ENCODE results near the gene ZNF175. TPM values are rescaled to one million over a fixed set of nuclear protein-coding genes. Genes with fewer than 3 reads are reported as not detected.

The ZNF175 gene
- total and polyA plus RNA-seq, 2 donors (not counting 3 experiments of a cell fraction or from before 2014, with no cell fraction given), result 4.9 to 16.5 TPM

DNA sequence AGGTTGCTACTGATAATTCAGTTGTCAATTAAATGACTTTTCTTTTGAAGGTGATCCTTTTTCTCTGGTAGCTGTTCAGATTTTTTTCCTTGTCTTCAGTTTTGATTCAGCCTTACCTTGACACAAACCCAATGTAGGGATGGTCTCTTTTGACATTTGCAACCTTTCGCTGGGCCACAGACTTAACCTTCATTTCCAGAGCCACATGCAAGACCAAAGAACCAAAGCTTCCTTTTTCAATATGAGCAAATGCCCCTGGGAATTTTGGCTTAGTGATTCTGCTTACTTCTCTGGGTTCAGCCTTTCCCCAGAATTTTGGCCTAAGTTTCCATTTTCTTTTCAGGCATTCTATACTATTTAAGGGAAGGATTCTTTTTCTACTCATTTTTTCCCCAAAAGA, 39.5 kb downstream of the ZNF175 start:
- H3K27me3 ChIP-seq (ENCODE audit: control insufficient read depth in 2 of 2, insufficient read depth in 2 of 2, low read length in 2 of 2), result peaks cover 0 to 1% of the 10 kb centered on the region in 2 experiments
- H4K20me1 ChIP-seq (replicated peaks; ENCODE audit: control insufficient read depth, extremely low read depth, insufficient read depth, low read length), result no peaks in the 10 kb centered on the region
- DNase-seq (ENCODE audit: low read depth, low spot score) (no peak), FAIRE-seq (no peak)
- dilution Hi-C loops (cut with MboI; ENCODE audit: extremely low pct_ligation_motif_present, low sequenced_read_pairs) (no loop called here), intact Hi-C loops (cut with micrococcal nuclease) (no loop called here)
- CTCF ChIA-PET, result interaction anchor here (0.8 to 1.0 kb wide), 2 partner anchors 25 to 27 kb away, joined by 3 read pairs; no protein-coding TSS in a partner anchor
- no peak overlapping the region for H3K4me2 ChIP-seq (ENCODE audit: insufficient read depth, low read length)
- H2AFZ ChIP-seq (ENCODE audit: low read depth, low read length), result no peak overlapping the region
- no peak overlapping the region for H3K9ac ChIP-seq (replicated peaks; ENCODE audit: extremely low read depth, insufficient read depth, low read length)
- BruUV-seq (replicated peaks), result no TSS peak
- no peaks in the 10 kb centered on the region for H3K79me2 ChIP-seq (ENCODE audit: control insufficient read depth, insufficient read depth, low read length)
- H3K9me1 ChIP-seq (replicated peaks; ENCODE audit: control insufficient read depth, extremely low read depth, insufficient read depth, low read length), result no peaks in the 10 kb centered on the region
- no peaks in the 10 kb centered on the region for H3K9me3 ChIP-seq (replicated peaks; ENCODE audit: control insufficient read depth, insufficient read depth, low read length)
- no peaks in the 10 kb centered on the region for H3K36me3 ChIP-seq (ENCODE audit: control insufficient read depth in 2 of 2, extremely low read depth in 1 of 2, insufficient read depth in 2 of 2, low read length in 2 of 2)
- POLR2A ChIA-PET, result no interaction called here
- no peak overlapping the region for H3K27ac ChIP-seq (ENCODE audit: insufficient read depth, low read depth, low read length)
- no peak overlapping the region for H3K4me3 ChIP-seq (replicated peaks in 1 of 3; ENCODE audit: insufficient read depth in 1 of 3, low read depth in 1 of 3, low read length in 3 of 3)
- no peaks in the 10 kb centered on the region for H3K4me1 ChIP-seq (ENCODE audit: control insufficient read depth, extremely low read depth, insufficient read depth, low read length)
- TF ChIP-seq JUN (IDR thresholded peaks at IDR 0.05; ENCODE audit: borderline replicate concordance, insufficient read depth, insufficient read length, low read depth) (no peak), GATA2 (IDR thresholded peaks at IDR 0.05; ENCODE audit: insufficient read depth, insufficient read length, low read depth, low read length) (no peak), CTCF (IDR thresholded peaks at IDR 0.05; ENCODE audit: extremely low read depth in 1 of 2, insufficient read depth in 1 of 2, low read depth in 1 of 2, low read length in 2 of 2) (no peak), MAX (IDR thresholded peaks at IDR 0.05; ENCODE audit: insufficient read depth, insufficient read length) (no peak), POLR2AphosphoS5 (IDR thresholded peaks at IDR 0.05; ENCODE audit: insufficient read depth, low read depth, low read length) (no peak), POLR2A (IDR thresholded peaks at IDR 0.05; ENCODE audit: low read depth, low read length) (no peak), FOS (IDR thresholded peaks at IDR 0.05; ENCODE audit: borderline replicate concordance, insufficient read depth, low read length) (no peak), EZH2 (IDR thresholded peaks at IDR 0.05; ENCODE audit: borderline replicate concordance, low read depth, low read length, severe bottlenecking) (no peak), MYC (IDR thresholded peaks at IDR 0.05; ENCODE audit: low read depth, low read length) (no peak)

Measured in endothelial cell of umbilical vein (primary cell).